ENCODE results near the gene UBE2R2.

UBE2R2 gene

DNA sequence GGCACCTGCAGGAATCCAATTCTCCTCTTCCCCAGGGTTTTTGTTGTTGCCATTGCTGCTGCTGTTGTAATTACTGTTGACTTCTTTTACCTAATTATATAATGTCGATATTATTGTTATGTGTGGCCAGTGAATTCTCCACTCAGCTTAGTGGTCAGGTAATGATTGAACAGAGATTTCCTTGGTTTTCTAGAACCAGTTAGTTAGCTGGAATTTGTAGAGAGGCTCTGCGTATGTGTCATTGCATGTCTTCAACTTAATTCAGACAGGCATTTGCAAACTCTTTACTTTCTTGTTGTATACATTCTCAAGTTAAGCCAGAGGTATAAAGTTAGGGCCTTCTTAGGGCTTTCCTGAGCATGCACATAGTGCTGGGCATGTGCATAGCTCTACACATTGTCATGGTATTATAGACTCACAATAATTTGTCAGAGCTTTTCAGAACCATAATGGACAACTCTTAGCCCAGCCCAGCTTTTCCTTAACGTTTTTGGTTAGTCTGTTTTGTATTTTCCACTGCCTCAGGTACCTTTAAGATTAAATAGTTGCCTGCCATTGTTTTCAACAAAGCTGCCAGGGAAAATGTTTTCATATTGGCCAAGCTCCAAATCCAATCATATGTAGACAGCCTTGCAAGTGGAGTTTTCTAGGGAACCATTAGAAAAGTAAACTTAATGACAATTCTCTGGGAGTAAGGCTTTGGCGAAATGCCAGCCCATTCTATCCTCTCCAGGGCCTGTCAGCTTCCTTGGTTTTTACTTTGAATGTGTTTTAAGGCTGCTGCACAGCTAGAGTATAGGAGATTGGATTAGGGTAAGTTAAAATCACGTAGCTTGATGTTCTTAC lies 68.1 kb downstream of the UBE2R2 start:
- no peak for DNase-seq (ENCODE audit: low spot score)

- DNase-seq (ENCODE audit: low spot score), result no peak
These were observed 69.0 kb downstream of the UBE2R2 start for GRCh38 chr9:33885948-33886347.

DNA sequence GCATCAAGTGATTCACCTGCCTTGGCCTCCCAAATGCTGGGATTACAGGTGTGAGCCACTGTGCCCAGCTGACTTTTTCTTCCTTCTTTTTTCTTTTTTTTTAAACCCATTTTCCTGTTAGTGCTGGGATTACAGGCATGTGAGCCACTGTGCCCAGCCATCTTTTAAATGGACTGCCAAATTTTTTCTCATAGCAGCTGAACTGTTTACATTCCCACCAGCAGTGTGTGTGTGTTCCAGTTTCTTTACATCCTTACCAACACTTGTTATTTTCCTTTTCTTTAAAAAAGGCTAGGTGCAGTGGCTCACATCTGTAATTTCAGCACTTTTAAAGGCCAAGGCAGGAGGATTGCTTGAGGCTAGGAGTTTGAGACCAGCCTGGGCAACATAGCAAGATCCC lies 76.9 kb downstream of the UBE2R2 start:
- no peak for DNase-seq (ENCODE audit: low spot score)

- no peak for DNase-seq (ENCODE audit: low spot score)
These were observed 77.4 kb downstream of the UBE2R2 start for GRCh38 chr9:33894316-33894715.

DNA sequence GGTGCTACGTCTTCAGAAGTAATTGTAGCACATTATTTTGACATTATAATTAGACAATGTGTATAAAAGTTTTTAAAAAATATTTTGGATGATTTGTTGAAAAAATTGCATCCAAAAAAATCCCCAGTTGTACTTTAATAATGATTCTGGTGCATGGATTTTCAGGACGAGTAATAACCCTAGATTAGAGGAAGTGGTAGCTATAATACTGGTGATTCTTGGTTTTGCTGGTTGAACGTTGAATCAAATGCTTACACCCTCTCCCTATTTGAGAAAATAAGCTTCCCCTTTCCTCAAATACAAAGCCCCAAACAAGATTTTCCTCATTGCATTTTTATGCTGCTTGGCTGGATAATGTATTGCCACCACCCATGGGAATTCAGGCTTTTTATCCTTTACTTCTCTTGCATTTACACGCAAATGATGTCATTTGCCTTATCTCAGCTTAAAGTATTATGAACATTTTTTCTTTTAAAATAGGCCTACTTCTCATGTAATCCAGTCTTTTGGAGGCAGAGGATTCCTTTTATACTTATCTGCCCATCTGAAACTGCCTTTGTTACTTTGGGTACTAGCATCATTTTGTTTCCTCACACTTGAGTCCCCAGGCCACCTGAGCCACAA lies 86.3 kb downstream of the UBE2R2 start:
- no peak for DNase-seq (ENCODE audit: low spot score)

DNA sequence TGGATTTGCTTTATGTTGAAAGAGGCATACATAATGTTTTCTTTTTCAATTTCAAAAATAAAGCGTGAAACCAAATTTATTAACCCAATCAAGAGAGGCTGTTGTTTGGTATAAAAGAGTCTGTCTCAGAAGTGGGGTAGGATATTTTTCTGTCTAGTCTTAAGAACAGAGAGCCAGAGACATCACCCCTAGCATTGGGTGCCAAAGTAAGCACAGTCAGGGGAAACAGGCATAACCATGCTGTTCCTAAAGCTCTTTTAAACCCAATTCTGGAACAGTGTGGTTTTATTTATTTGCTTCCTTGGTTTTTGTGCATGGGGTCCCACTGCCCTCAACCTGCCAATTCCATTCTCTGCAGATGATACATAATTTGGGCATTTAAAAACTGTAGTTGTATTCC lies 88.2 kb downstream of the UBE2R2 start:
- DNase-seq (ENCODE audit: low spot score), result no peak

- no peak for DNase-seq (ENCODE audit: low spot score)
These were observed 89.8 kb downstream of the UBE2R2 start for GRCh38 chr9:33906769-33907168.

- no peak for DNase-seq (ENCODE audit: low spot score)
These were observed 90.4 kb downstream of the UBE2R2 start for GRCh38 chr9:33907347-33907746.

DNA sequence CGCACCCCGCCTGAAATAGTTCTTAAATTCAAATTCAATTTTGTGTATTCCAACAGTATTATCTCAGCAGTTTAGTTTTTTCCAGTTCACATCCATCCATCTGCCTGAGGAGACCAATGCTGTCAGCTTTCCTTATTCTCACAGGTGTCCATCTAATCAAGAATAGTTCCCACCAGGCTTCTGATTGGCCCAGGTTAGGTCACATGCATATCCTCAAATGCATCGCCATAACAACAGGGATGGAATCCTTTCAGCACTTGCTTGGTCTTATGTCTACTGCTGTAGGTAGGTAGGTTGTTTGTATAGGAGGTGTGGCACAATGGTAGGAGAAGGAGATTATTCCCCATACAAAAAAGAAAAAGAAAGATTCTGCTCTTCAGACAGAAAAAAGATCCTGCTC lies 91.2 kb downstream of the UBE2R2 start:
- no peak for DNase-seq (ENCODE audit: low spot score)

- no peak for DNase-seq (ENCODE audit: low spot score)
These were observed 91.8 kb downstream of the UBE2R2 start for GRCh38 chr9:33908749-33909148.

DNA sequence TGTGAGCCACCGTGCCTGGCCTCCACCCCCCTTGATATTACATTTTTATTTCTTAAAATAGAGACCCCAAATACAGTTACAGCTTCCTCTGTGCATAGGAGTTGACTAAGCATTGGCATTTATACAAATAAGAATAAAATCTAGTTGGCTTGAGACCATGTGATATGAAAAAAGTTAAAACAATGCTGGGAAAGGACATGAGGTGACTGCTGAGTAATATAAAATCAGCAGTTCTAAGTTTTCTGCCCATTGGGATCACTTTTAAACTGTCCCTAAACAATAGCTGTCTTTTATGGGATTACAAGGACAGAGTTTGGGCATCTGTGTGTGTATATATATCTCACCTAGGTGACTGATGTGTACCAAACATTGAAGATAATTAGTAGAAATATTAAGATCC lies 96.6 kb downstream of the UBE2R2 start:
- no peak for DNase-seq (ENCODE audit: low spot score)

DNA sequence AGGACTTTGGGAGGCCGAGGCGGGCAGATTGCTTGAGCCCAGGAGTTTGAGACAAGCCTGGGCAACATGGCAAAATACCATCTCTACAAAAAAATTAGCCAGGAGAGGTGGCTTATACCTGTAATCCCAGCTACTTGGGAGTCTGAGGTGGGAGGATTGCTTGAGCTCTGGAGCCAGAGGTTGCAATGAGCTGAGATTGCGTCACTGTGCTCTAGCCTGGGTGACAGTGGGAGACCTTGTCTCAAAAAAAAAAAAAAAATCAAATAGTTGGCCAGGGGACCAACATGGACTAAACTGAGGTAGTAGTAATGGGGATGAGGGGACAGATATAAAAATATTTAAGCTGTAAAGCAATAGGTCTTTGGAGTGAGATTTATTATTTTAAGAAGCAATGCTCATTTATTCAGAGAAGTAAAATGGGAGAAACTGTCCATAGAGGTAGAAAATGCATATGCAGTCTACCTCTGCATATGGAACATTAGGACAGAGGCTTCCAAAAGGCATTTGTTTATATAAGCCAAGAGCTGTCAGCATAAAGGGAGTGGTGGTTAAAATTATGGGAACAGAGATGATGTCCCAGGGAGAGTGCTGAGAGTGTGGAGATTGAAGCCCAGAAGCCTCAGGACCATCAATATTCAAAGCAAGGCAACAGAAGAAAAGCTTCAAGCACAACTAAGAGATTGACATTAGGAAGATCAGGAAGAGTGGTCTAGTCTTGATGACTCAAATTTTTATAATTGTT lies 98.1 kb downstream of the UBE2R2 start:
- DNase-seq (ENCODE audit: low spot score), result no peak

DNA sequence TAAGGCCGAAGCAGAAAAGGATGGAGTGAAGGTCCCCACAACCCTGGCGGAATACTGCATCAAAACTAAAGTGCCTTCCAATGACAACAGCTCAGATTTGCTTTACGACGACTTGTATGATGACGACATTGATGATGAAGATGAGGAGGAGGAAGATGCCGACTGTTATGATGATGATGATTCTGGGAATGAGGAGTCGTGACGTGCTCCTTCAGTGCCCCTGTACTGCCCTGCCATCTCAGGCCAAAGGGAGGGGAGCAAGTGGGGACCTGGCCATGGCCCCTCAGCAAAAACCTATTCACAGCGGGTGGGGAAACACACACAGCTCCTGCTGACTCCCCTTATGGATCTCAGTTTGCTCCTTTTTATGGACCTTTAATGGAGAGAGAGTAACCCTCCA lies 100.1 kb downstream of the UBE2R2 start:
- no peak for DNase-seq (ENCODE audit: low spot score)

DNA sequence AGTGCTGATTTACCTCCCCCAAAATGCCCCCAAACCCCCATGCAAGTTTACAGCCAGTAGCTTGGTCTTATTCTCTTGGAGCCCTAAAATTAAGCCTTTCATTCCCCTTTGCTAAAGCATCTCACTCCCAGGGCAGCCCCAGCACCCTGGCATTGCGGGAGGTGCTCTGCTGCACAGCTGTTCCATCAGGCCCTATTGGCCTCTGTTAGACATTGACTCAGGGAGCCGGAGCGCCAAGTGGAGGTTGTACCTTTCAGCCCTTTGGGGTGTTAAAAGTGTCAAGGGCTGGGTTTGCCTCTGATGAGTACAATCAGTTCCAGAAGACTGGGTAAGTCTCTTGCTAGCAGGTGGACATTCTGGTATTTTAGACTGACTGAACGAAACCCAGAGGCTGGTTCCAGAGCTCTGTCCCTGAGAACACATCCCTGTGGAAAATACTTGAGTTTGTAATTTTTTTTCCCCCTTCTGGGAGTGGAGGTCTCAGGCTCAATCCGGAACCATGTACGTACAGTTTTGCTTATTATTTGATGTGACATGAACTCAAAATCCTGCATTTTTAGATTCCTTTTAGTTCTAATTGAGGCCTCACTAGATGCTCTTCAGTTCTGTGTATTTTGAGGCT lies 102.4 kb downstream of the UBE2R2 start:
- DNase-seq (ENCODE audit: low spot score), result no peak

GRCh38 chr9:33921967-33922895 lies 105.3 kb downstream of the UBE2R2 start:
- DNase-seq (ENCODE audit: low spot score), result peak; percentile 62

DNA sequence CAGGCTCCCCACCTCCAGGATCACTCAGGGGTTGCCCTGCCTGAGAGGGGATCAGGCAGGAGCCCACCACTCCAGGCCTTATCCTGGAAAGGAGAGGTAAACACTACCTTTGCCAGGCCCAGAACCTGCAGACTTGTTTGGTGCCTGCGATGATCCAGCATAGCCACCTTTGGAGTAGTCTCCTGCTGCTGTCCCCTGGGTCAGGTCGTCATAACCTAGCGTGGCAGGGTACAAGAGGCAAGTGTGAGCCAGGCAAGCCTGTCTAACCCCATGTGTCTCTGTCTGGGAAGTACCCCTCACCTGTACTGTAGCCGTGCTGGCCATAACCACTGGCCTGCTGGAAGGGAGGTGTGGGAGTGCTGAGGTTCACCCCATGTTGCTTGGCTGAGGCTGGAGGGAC lies 106.1 kb downstream of the UBE2R2 start:
- no peak for DNase-seq (ENCODE audit: low spot score)

DNA sequence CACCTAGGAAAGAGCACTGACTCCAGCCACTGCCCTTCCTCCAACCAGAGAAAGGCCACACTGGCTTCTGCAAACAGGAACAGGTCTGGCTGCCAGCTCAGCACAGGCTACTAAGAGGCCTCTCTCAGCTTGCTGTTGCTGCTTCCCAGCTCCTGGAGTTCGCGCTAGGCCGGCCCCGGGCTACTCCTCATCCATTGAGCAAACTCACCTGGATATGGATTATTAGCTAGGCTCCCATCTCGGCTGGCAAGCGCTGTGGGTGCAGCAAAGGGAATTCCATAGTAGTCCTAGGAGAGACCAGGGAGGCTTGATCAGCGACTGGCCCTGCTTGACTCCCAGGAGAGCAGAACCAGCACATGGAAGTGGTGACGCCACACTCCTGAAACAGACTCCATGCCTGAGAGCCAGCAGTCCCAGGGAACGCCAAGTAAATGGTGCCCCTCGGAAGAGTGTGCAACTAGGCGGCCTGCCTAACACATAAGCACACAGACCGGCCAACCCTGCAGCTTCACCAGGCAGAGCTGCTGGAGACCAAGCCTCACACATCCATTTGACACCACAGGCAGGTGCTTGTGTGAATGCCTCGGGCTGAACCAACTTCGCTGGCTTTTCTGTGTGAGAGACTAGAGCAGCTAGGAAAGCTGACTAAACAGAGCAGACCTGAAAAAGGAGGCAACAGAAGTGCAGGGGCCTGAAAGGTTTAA lies 107.2 kb downstream of the UBE2R2 start:
- no peak for DNase-seq (ENCODE audit: low spot score)

DNA sequence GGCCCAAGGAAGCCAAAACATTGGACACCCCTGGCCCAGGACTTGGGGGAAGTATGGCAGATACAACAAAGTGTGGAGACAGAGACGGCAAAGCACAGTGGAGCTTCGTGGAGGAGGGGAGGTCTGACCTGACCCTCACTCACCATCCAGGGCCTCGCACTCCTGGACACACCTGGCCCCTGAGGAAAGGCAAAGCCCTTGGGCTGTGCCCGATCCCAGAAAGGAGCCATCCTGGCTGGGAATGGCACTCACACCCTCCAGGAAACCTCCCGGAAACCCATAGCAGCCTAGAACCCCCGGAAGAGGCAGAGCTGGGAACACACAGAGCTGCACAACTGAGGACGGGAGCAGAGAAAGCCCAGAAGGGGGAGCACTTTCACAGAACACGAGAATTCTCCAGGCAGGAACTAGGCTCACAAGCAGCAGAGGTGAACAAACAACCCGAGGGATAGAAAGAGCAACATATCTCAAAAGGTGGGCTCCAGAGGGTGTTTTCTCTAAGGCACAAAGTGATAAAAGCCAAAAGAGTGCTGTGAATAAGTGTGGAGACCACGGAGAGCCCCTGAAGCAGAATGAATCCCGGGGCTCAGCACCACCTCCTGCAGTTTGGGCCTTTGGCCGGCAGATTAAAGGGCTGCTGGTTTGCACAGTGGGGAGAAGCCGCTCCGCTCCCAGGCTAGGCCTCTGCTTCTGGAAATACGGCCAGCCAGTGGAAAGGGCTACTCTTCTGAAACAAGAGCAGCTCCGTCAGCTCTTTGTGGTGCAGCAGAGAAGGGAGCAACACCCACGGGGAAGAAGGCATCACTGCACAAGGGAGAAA lies 108.2 kb downstream of the UBE2R2 start:
- DNase-seq (ENCODE audit: low spot score), result peak; percentile 75

- no peak for DNase-seq (ENCODE audit: low spot score)
These were observed 110.0 kb downstream of the UBE2R2 start for GRCh38 chr9:33926746-33927485.

Data from GM03348 (cell line).